ENCODE data around the gene RARS2.
A peak's percentile ranks its signal among the peaks of the same experiment; 100 is the strongest.

Gene RARS2

GRCh38 chr6:87472525-87473418, 117.0 kb downstream of the RARS2 start, which contains the start of gene SLC35A1 (continued):
- TF ChIP-seq ZNF350 (tag by site-specific recombination; IDR thresholded peaks at IDR 0.05), result no peak
- TF ChIP-seq ZNF157 (tag by site-specific recombination; IDR thresholded peaks at IDR 0.05), result no peak
- peak; percentile 36; the same call in 1 of the 2 replicates for TF ChIP-seq PRDM4 (tag by site-specific recombination; IDR thresholded peaks at IDR 0.05)
- TF ChIP-seq ZNF23 (tag by site-specific recombination; IDR thresholded peaks at IDR 0.05; ENCODE audit: borderline replicate concordance), result no peak
- no peak for TF ChIP-seq ZNF792 (tag by site-specific recombination; IDR thresholded peaks at IDR 0.05)
- TF ChIP-seq, protein P1, sequence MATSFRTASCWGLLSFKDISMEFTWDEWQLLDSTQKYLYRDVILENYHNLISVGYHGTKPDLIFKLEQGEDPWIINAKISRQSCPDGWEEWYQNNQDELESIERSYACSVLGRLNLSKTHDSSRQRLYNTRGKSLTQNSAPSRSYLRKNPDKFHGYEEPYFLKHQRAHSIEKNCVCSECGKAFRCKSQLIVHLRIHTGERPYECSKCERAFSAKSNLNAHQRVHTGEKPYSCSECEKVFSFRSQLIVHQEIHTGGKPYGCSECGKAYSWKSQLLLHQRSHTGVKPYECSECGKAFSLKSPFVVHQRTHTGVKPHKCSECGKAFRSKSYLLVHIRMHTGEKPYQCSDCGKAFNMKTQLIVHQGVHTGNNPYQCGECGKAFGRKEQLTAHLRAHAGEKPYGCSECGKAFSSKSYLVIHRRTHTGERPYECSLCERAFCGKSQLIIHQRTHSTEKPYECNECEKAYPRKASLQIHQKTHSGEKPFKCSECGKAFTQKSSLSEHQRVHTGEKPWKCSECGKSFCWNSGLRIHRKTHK (tag by site-specific recombination; IDR thresholded peaks at IDR 0.05), result no peak
- TF ChIP-seq ZNF2 (tag by site-specific recombination; IDR thresholded peaks at IDR 0.05), result peak; percentile 99
- no peak for TF ChIP-seq ZNF404 (tag by site-specific recombination; IDR thresholded peaks at IDR 0.05)
- peak; percentile 83 for TF ChIP-seq SP7 (tag by site-specific recombination; IDR thresholded peaks at IDR 0.05)
- no peak for TF ChIP-seq ZNF132 (tag by site-specific recombination; IDR thresholded peaks at IDR 0.05; ENCODE audit: borderline replicate concordance)
- TF ChIP-seq, protein P2, sequence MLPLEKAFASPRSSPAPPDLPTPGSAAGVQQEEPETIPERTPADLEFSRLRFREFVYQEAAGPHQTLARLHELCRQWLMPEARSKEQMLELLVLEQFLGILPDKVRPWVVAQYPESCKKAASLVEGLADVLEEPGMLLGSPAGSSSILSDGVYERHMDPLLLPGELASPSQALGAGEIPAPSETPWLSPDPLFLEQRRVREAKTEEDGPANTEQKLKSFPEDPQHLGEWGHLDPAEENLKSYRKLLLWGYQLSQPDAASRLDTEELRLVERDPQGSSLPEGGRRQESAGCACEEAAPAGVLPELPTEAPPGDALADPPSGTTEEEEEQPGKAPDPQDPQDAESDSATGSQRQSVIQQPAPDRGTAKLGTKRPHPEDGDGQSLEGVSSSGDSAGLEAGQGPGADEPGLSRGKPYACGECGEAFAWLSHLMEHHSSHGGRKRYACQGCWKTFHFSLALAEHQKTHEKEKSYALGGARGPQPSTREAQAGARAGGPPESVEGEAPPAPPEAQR (tag by site-specific recombination; IDR thresholded peaks at IDR 0.05), result 0 out of 2 replicates have a peak, but pooled peaks have one; percentile 55
- TF ChIP-seq ZNF324 (tag by site-specific recombination; IDR thresholded peaks at IDR 0.05), result peak; percentile 88
- TF ChIP-seq ZNF639 (tag by site-specific recombination; IDR thresholded peaks at IDR 0.05), result peak; percentile 83
- 0 out of 2 replicates have a peak, but pooled peaks have one; percentile 12 for TF ChIP-seq REPIN1 (tag by site-specific recombination; IDR thresholded peaks at IDR 0.05; ENCODE audit: low read depth)
- peak; percentile 84; the same call in 1 of the 2 replicates for TF ChIP-seq ZBTB20 (tag by site-specific recombination; IDR thresholded peaks at IDR 0.05)
- TF ChIP-seq ZNF76 (tag by site-specific recombination; IDR thresholded peaks at IDR 0.05; ENCODE audit: borderline replicate concordance, low read depth), result peak; percentile 96
- peak; percentile 14; the same call in 1 of the 2 replicates for TF ChIP-seq ZBTB21 (tag by site-specific recombination; IDR thresholded peaks at IDR 0.05)
- no peak for TF ChIP-seq ZNF114 (tag by site-specific recombination; IDR thresholded peaks at IDR 0.05)
- no peak for TF ChIP-seq ZNF37A (tag by site-specific recombination; IDR thresholded peaks at IDR 0.05)
- TF ChIP-seq ZFP69B (tag by site-specific recombination; IDR thresholded peaks at IDR 0.05), result peak; percentile 21; the same call in 1 of the 2 replicates
- peak; percentile 95 for TF ChIP-seq ZXDB (tag by site-specific recombination; IDR thresholded peaks at IDR 0.05)
- peak; percentile 90 for TF ChIP-seq PRDM10 (tag by site-specific recombination; IDR thresholded peaks at IDR 0.05)
- TF ChIP-seq, protein P3, sequence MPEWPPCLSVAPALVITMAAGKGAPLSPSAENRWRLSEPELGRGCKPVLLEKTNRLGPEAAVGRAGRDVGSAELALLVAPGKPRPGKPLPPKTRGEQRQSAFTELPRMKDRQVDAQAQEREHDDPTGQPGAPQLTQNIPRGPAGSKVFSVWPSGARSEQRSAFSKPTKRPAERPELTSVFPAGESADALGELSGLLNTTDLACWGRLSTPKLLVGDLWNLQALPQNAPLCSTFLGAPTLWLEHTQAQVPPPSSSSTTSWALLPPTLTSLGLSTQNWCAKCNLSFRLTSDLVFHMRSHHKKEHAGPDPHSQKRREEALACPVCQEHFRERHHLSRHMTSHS (tag by site-specific recombination; IDR thresholded peaks at IDR 0.05), result 0 out of 2 replicates have a peak, but pooled peaks have one; percentile 4
